Measurements from ENCODE around the gene ABHD17A.
"Not testable (repeated sequence)": the region's sequence is repeated elsewhere in the genome, so short reads cannot be mapped to it uniquely, and the experiment has no call there.

Gene ABHD17A

GRCh38 chr19:1883784-1884183 is 1.5 kb downstream of the ABHD17A start:
- TF ChIP-seq ZFP30 (CRISPR knock-in tag; IDR thresholded peaks at IDR 0.05) (no peak), PATZ1 (CRISPR knock-in tag; IDR thresholded peaks at IDR 0.05; ENCODE audit: borderline replicate concordance) (no peak), ZC3H10 (CRISPR knock-in tag; IDR thresholded peaks at IDR 0.05) (no peak), SNAI2 (CRISPR knock-in tag; IDR thresholded peaks at IDR 0.05) (no peak), ZNF565 (CRISPR knock-in tag; conservative IDR thresholded peaks at IDR 0.05; ENCODE audit: low read depth) (no peak), OSR1 (CRISPR knock-in tag; IDR thresholded peaks at IDR 0.05) (no peak), BACH2 (CRISPR knock-in tag; IDR thresholded peaks at IDR 0.05; ENCODE audit: borderline replicate concordance) (no peak)
- ATAC-seq = peak; percentile 11; the same call in 1 of the 3 replicates

- no peak for ATAC-seq
- TF ChIP-seq POU6F1 (CRISPR knock-in tag; IDR thresholded peaks at IDR 0.05; ENCODE audit: borderline replicate concordance, low read depth) = no peak
- no peak for TF ChIP-seq CSRNP3 (CRISPR knock-in tag; IDR thresholded peaks at IDR 0.05)
- TF ChIP-seq ISL1 (CRISPR knock-in tag; IDR thresholded peaks at IDR 0.05) = no peak
- TF ChIP-seq TSHZ2 (CRISPR knock-in tag; IDR thresholded peaks at IDR 0.05) = no peak
- TF ChIP-seq PATZ1 (CRISPR knock-in tag; IDR thresholded peaks at IDR 0.05; ENCODE audit: borderline replicate concordance) = no peak
- TF ChIP-seq ZC3H10 (CRISPR knock-in tag; IDR thresholded peaks at IDR 0.05) = no peak
- TF ChIP-seq ARNTL (CRISPR knock-in tag; IDR thresholded peaks at IDR 0.05; ENCODE audit: borderline replicate concordance, low read depth) = no peak
- no peak for TF ChIP-seq ZFP3 (CRISPR knock-in tag; IDR thresholded peaks at IDR 0.05)
- TF ChIP-seq CSDC2 (CRISPR knock-in tag; IDR thresholded peaks at IDR 0.05) = no peak
Measured at GRCh38 chr19:1882786-1883692, 2.3 kb downstream of the ABHD17A start.

GRCh38 chr19:1882089-1882785 is 3.1 kb downstream of the ABHD17A start:
- TF ChIP-seq GLIS3 (CRISPR knock-in tag; IDR thresholded peaks at IDR 0.05) (no peak), CSDC2 (CRISPR knock-in tag; IDR thresholded peaks at IDR 0.05) (no peak), OSR1 (CRISPR knock-in tag; IDR thresholded peaks at IDR 0.05) (no peak), PATZ1 (CRISPR knock-in tag; IDR thresholded peaks at IDR 0.05; ENCODE audit: borderline replicate concordance) (no peak), TOX (CRISPR knock-in tag; IDR thresholded peaks at IDR 0.05; ENCODE audit: borderline replicate concordance) (no peak), TSHZ2 (CRISPR knock-in tag; IDR thresholded peaks at IDR 0.05) (no peak), ARNTL (CRISPR knock-in tag; IDR thresholded peaks at IDR 0.05; ENCODE audit: borderline replicate concordance, low read depth) (no peak), PPARA (CRISPR knock-in tag; IDR thresholded peaks at IDR 0.05; ENCODE audit: borderline replicate concordance) (no peak), ZFP30 (CRISPR knock-in tag; IDR thresholded peaks at IDR 0.05) (no peak), BACH2 (CRISPR knock-in tag; IDR thresholded peaks at IDR 0.05; ENCODE audit: borderline replicate concordance) (no peak)
- no peak for ATAC-seq

- not testable (repeated sequence) for ATAC-seq
Measured at GRCh38 chr19:1881393-1882088, 3.8 kb downstream of the ABHD17A start.
